Activated naive CD4-positive, alpha-beta T cell treated with anti-CD3 and anti-CD28 coated beads, Interleukin-2, amount 50 U/mL, for 16 hours (primary cell): ENCODE data around the gene BCAS3.

Experiments
- DNase-seq: peaks from one replicate; pipeline ENCODE4 v3.0.0-alpha.2; 2020

BCAS3 gene

GRCh38 chr17:61394630-61395408, 717.2 kb downstream of the BCAS3 start:
- DNase-seq: no peak

DNA sequence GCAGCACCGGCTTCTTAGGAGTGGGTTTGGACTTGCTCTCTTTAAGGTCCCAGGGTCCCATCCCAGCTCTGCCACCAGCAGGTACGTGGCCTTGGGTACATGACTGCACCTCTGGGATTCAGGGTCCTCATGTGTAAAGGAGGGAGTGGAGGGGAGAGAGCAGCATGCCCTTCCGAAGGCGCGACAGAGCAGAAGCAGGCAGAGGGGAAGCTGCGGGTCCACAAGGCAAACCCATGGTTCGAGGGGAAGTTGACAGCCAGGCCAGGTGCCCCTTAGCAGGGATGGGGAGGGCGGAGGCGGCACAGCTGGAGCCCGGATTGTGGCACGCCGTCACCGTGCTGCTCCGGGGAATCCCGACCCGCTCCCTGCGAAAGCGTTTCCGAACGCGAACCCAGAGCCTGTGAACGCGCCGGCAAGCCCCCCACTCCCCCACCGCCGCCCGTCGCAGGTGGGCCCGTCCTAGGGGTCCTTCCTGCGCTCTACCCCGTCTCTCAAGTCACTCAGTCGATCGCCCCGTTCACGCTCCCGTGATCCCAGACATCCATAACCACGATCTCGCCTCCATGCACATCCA, 717.8 kb downstream of the BCAS3 start:
- DNase-seq: no peak

GRCh38 chr17:61395983-61396585, 718.4 kb downstream of the BCAS3 start:
- no peak for DNase-seq

- DNase-seq: no peak
These were observed 719.0 kb downstream of the BCAS3 start for GRCh38 chr17:61396586-61397085.

- no peak for DNase-seq
These were observed 719.6 kb downstream of the BCAS3 start for GRCh38 chr17:61397086-61397842.

DNA sequence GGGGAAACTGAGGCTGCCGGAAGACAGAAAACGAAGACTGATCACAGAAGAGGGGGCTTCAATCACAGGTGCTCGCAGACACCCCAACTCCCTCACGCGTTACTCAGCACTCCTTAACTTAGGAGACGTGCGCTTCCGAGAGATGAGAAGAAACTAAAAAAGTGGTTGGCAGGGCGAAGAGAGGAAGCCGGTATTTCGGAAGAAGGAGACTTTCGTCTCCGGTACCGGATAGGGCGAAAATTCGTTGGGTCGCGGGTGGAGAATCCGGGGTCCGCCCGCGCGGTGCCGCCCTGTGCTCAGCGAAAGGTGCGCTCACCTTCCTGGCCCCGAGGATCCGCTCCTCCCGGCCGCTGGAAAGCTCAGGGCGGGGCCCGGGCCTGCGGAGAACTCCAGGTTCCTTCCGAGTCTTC, 721.1 kb downstream of the BCAS3 start:
- no peak for DNase-seq

GRCh38 chr17:61399131-61400065, 721.7 kb downstream of the BCAS3 start, which contains the start of gene TBX2:
TBX2 (plus strand) TSS chr17:61399843; CDS start chr17:61400177, 334 bp downstream.
- no peak for DNase-seq

- no peak for DNase-seq
These were observed 722.5 kb downstream of the BCAS3 start for GRCh38 chr17:61400066-61400716.

DNA sequence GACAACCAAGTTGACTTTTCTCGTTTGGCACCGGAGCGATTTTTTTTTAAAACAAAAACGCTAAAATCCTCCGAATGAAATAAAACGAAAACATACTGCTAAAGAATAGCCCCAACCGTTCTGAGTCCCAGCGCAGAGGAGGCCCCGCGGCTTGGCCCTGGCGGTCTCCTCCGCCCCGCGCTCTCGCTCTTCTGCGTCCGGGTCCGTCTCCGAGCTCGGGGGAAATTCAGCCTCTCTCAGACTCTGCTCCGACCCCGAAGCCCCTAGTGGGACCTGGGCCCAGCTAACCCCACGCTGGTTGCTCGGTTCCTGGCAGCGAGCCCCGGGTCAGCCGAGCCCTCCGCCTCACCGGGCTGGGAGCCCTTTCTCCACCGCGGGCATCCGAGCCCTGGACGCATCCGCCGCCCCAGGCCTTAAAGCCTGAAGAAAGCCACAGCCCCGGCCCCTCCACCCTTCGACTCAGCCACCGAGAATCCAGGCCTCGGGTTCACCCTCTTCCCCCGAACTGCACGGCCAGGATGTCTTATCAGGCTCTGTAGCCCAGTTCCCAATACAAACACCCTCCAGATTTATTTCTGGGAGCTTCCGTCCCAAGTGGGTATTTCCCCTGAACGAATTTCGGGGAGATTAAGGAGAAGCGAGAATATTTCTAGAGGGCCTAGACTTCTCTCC, 723.2 kb downstream of the BCAS3 start:
- no peak for DNase-seq

DNA sequence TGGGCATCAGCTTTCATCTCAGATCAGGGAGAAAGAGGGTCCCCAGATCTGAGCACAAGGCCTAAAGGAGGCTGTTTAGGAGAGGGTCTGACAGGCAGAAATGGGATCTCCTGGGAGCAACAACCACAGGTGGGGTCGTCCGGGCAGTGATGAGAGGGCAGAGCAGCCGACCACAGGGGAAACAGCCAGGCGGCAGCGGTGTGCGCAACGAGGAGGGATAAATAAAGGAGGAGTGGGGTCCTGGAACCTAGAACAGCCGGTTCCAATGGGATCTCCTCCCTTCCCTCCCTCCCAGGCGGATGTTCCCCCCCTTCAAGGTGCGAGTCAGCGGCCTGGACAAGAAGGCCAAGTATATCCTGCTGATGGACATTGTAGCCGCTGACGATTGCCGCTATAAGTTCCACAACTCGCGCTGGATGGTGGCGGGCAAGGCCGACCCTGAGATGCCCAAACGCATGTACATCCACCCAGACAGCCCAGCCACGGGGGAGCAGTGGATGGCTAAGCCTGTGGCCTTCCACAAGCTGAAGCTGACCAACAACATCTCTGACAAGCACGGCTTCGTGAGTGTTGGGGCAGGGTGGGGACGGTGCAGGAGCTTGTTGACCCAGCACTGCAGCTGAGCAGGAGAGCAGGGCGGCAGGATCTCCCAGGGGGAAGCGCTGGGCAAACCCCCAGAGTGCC, 723.9 kb downstream of the BCAS3 start:
- no peak for DNase-seq

- no peak for DNase-seq
These were observed 724.5 kb downstream of the BCAS3 start for GRCh38 chr17:61402073-61402541.

DNA sequence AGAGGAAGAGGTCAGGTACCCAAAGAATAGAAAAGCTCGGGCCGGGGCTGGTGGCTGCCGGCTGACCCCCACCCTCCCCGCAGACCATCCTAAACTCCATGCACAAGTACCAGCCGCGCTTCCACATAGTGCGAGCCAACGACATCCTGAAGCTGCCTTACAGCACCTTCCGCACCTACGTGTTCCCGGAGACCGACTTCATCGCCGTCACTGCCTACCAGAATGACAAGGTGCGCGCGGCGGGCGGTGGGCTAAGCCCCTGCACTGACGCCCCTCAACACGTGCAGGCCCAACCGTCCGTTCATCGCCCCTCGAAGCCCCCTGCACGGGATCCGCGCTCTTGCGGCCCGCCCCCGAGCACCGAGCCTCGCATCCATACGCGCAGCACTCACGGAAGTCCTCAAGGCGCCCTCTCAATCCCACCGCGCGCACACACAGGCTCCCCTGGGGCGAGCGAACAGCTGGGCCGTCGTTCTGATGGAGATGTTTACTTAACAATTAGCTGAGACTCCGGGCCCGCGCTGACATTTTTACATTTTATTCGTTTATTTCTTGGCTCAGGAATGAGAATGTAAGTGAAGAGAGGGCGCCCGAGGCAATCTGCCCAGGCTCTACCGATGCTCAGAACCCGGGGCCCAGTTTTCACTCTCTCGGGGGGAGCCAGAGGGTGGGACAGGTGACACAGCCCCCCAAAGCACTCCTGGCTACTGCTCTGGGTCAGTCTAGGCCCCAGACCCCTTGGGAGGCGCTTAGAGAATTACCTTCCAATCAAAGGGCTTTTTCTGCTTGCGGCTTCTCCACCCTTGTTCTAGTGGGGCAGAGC, 725.5 kb downstream of the BCAS3 start:
- DNase-seq: no peak

DNA sequence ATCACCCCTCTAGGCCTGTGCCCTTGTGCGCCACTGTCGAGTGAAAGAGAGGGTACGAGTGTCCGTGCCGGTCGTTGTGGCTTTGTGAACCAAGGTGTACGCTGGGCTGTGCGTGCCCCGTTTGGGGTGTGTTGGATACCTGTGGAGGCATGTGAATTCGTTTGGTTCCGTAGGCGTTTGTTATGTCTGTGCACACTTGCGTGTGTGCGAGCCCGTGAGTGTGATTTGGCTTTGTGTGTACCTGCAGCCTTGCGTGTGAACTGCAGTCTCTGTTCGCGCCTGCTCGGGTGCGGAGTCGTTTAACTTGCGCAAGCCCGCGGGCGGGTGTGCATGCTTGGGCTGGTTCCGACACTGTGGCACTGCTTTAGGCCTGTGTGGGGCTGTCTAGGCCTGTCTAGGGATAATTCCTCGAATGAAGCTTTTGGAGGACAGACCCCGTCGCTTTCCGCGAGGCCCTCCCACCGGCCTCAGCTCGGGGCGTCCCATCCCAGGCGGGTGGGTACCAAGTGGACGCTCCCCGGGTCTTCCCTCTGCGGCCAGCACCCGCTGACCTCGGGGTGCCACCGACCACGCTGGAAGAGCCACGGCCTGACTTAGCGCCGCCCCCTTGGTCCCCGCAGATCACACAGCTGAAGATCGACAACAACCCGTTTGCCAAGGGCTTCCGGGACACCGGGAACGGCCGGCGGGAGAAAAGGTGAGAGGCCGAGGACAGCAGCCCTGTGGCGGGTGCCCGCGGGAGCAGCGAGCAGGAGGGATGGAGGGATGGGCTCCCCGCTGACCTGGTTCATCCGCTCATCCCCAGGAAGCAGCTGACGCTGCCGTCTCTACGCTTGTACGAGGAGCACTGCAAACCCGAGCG, 726.4 kb downstream of the BCAS3 start:
- DNase-seq: no peak

DNA sequence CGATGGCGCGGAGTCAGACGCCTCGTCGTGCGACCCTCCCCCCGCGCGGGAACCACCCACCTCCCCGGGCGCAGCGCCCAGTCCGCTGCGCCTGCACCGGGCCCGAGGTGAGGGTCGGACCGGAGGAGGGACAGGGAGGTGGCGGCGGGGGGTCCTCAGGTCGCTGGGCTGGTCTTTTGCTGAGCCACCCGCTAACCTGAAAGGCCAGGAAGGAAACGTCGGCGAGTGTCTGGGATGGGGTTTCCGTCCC, 726.9 kb downstream of the BCAS3 start:
- no peak for DNase-seq

DNA sequence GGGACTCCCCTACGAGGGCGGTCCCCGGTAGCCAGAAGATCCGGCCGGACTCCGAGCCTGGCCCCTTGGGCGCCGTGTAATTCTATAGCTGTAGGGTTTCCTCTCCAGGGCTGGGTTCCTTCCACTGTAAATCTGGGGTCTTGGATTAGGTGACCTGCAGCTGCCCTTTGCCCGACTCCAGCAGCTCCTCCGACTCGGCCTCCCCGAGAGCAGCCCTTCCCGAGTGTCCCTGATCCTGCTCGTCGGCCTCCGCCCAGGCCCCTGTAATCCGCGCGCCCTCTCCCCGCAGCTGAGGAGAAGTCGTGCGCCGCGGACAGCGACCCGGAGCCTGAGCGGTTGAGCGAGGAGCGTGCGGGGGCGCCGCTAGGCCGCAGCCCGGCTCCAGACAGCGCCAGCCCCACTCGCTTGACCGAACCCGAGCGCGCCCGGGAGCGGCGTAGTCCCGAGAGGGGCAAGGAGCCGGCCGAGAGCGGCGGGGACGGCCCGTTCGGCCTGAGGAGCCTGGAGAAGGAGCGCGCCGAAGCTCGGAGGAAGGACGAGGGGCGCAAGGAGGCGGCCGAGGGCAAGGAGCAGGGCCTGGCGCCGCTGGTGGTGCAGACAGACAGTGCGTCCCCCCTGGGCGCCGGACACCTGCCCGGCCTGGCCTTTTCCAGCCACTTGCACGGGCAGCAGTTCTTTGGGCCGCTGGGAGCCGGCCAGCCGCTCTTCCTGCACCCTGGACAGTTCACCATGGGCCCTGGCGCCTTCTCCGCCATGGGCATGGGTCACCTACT, 727.4 kb downstream of the BCAS3 start:
- no peak for DNase-seq

- DNase-seq: no peak
These were observed 728.3 kb downstream of the BCAS3 start for GRCh38 chr17:61405686-61406536.

- no peak for DNase-seq
These were observed 728.8 kb downstream of the BCAS3 start for GRCh38 chr17:61406537-61406845.
